Left lung (tissue), 10 donors: ENCODE data around the gene AGTRAP. TPM values are rescaled to one million over a fixed set of nuclear protein-coding genes. Genes with fewer than 3 reads are reported as not detected.

Source experiments
- ATAC-seq: fragments of 200-7000 bp; cut with Tn5 transposase; one replicate; pipeline ENCODE4 v1.9.1; 2020; ENCODE audit warnings: moderate library complexity
- DNase-seq, 4 donors: peaks; one replicate each; pipeline ENCODE4 v3.0.0-alpha.2; 2013 to 2020
- H3K27ac ChIP-seq, 2 donors: fragments of 200-600 bp; sonication (generic) in 1 of 2; one replicate each; pipeline versions ENCODE4 v1.5.0 to v1.8.0; 2020 to 2021
- H3K27me3 ChIP-seq, 2 donors: fragments of 200-600 bp; sonication (generic) in 1 of 2; one replicate each; pipeline versions ENCODE4 v1.5.0 to v1.8.0; 2020 to 2021
- H3K36me3 ChIP-seq, 2 donors: fragments of 200-600 bp; sonication (generic) in 1 of 2; one replicate each; pipeline versions ENCODE4 v1.5.0 to v1.8.0; 2020 to 2021
- H3K4me1 ChIP-seq, 2 donors: fragments of 200-600 bp; one replicate each; pipeline ENCODE4 v1.8.0; 2021
- H3K4me3 ChIP-seq, 2 donors: fragments of 200-600 bp; sonication (generic) in 1 of 2; one replicate each; pipeline versions ENCODE4 v1.5.0 to v1.8.0; 2020 to 2021; ENCODE audit warnings: mild to moderate bottlenecking in 1 of 2
- H3K9me3 ChIP-seq, 2 donors: fragments of 200-600 bp; sonication (generic) in 1 of 2; one replicate each; pipeline versions ENCODE4 v1.5.0 to v1.8.0; 2020 to 2021
- CTCF ChIP-seq, 2 donors: fragments of 200-600 bp; sonication (generic) in 1 of 2; IDR thresholded peaks; one replicate each; pipeline versions ENCODE4 v1.5.0 to v1.8.0; 2021; ENCODE audit warnings: antibody characterized with exemption in 2 of 2
- intact Hi-C, 2 donors: fragments of 100-400 bp; cut with DNase I; formaldehyde crosslinking; loops; one replicate each; pipeline versions ENCODE4 v1.11.2 to v1.14.2; 2022
- polyA plus RNA-seq, 6 donors: library from polyadenylated mRNA; unstranded; fragments of 120-200 nt; gene quantifications; one replicate each; pipeline ENCODE4 v1.2.1, GENCODE V29; 2013; ENCODE audit not compliant: insufficient read length in 6 of 6
- total RNA-seq, 2 donors: library from RNA; stranded (reverse); fragmentation: NEBNext Ultra II Directional; extraction: Animal tissue kit (Norgen Biotek cat#: 25700); gene quantifications; one replicate each; pipeline ENCODE4 v1.2.1, GENCODE V29; 2021
- donor health status: DM: no; HTN: yes; CAD: no.
- donor health status: DM: no; HTN: no; CAD: no.

The AGTRAP gene
- total and polyA plus RNA-seq, 8 donors, result 24.7 to 95.8 (median 28.3) TPM

GRCh38 chr1:11789126-11790067 is 53.5 kb downstream of the AGTRAP start:
- Histone ChIP-seq H3K36me3 (peaks cover 0 to 55% of the 10 kb centered on the region in 2 donors), H3K4me1 (peaks cover 63 to 79% of the 10 kb centered on the region in 2 donors), H3K27ac (peak overlapping the region; percentile 89 to 94), H3K9me3 (no peaks in the 10 kb centered on the region), H3K27me3 (no peaks in the 10 kb centered on the region), H3K4me3 (no peak overlapping the region)
- ATAC-seq, result no peak
- peak in 1 of 4 donors; percentile 77 for DNase-seq
- no peak for TF ChIP-seq CTCF (IDR thresholded peaks at IDR 0.05)
- intact Hi-C loops, result no loop called here

GRCh38 chr1:11790101-11790879 is 54.4 kb downstream of the AGTRAP start:
- H3K27me3 ChIP-seq, result no peaks in the 10 kb centered on the region
- H3K4me1 ChIP-seq, result peaks cover 58 to 72% of the 10 kb centered on the region in 2 donors
- ATAC-seq (no peak), DNase-seq (peak in 1 of 4 donors; percentile 57)
- H3K9me3 ChIP-seq, result no peaks in the 10 kb centered on the region
- peak overlapping the region; percentile 89 to 94 for H3K27ac ChIP-seq
- intact Hi-C loops, result no loop called here
- peaks cover 0 to 64% of the 10 kb centered on the region in 2 donors for H3K36me3 ChIP-seq
- H3K4me3 ChIP-seq, result no peak overlapping the region
- no peak for TF ChIP-seq CTCF (IDR thresholded peaks at IDR 0.05)

GRCh38 chr1:11790880-11791715 is 55.2 kb downstream of the AGTRAP start:
- DNase-seq, result peak in 3 of 4 donors; percentile 70 to 94 (median 86)
- peaks cover 0 to 72% of the 10 kb centered on the region in 2 donors for H3K36me3 ChIP-seq

GRCh38 chr1:11792106-11792505 is 56.2 kb downstream of the AGTRAP start:
- Histone ChIP-seq H3K4me1 (peaks cover 47 to 70% of the 10 kb centered on the region in 2 donors), H3K36me3 (peaks cover 0 to 81% of the 10 kb centered on the region in 2 donors), H3K4me3 (no peak overlapping the region), H3K9me3 (no peaks in the 10 kb centered on the region), H3K27ac (peak overlapping the region; percentile 89 to 94), H3K27me3 (no peaks in the 10 kb centered on the region)
- no peak for TF ChIP-seq CTCF (IDR thresholded peaks at IDR 0.05)
- intact Hi-C loops, result no loop called here
- peak; percentile 15 for ATAC-seq
- DNase-seq, result peak in 2 of 4 donors; percentile 36 to 64

More at GRCh38 chr1:11790880-11791715, 55.2 kb downstream of the AGTRAP start:
- Histone ChIP-seq H3K9me3 (no peaks in the 10 kb centered on the region), H3K4me3 (no peak overlapping the region), H3K4me1 (peaks cover 53 to 66% of the 10 kb centered on the region in 2 donors), H3K27me3 (no peaks in the 10 kb centered on the region), H3K27ac (peak overlapping the region; percentile 89 to 94)
- peak; percentile 77 for ATAC-seq
- intact Hi-C loops, result no loop called here
- TF ChIP-seq CTCF (IDR thresholded peaks at IDR 0.05), result no peak
